Right atrium auricular region (tissue), 2 donors: ENCODE results near the gene MAGI1. TPM values are rescaled to one million over a fixed set of nuclear protein-coding genes. Genes with fewer than 3 reads are reported as not detected.

Source experiments
- DNase-seq: peaks from one replicate; pipeline ENCODE4 v3.0.0-alpha.2; 2019; ENCODE audit warnings: low spot score
- H3K27ac ChIP-seq, 2 donors: fragments of 200-600 bp; sonication (generic); 1 replicate in 1 of 2; 2 replicates in 1 of 2; pipeline ENCODE4 v1.5.1; 2016 to 2019
- H3K27me3 ChIP-seq, 2 donors: fragments of 200-600 bp; sonication (generic); one replicate each; pipeline versions ENCODE4 v1.5.1 to v1.6.0; 2017 to 2019
- H3K36me3 ChIP-seq: fragments of 200-600 bp; sonication (generic); one replicate; pipeline ENCODE4 v1.5.1; 2016
- H3K4me1 ChIP-seq, 2 donors: fragments of 200-600 bp; sonication (generic); one replicate each; pipeline versions ENCODE4 v1.5.1 to v1.6.0; 2017 to 2019
- H3K4me3 ChIP-seq, 2 donors: fragments of 200-600 bp; sonication (generic); 1 replicate in 1 of 2; 2 replicates in 1 of 2; pipeline ENCODE4 v1.5.1; 2017 to 2019; ENCODE audit warnings: mild to moderate bottlenecking in 1 of 2, moderate library complexity in 1 of 2
- H3K9me3 ChIP-seq, 2 donors: fragments of 200-600 bp; sonication (generic); one replicate each; pipeline ENCODE4 v1.5.1; 2019
- CTCF ChIP-seq, 2 donors: fragments of 200-600 bp; sonication (generic); IDR thresholded peaks; one replicate each; pipeline ENCODE4 v1.5.1; 2019; ENCODE audit warnings: antibody characterized with exemption in 2 of 2
- total RNA-seq, 2 donors: library from RNA; depleted of rRNA; stranded (reverse); fragments of >200 nt; gene quantifications; one replicate each; pipeline ENCODE4 v1.1.0, GENCODE V29; 2016

Gene MAGI1
- total RNA-seq, 2 donors from 2014 or later: 28.5 to 34.8 TPM

DNA sequence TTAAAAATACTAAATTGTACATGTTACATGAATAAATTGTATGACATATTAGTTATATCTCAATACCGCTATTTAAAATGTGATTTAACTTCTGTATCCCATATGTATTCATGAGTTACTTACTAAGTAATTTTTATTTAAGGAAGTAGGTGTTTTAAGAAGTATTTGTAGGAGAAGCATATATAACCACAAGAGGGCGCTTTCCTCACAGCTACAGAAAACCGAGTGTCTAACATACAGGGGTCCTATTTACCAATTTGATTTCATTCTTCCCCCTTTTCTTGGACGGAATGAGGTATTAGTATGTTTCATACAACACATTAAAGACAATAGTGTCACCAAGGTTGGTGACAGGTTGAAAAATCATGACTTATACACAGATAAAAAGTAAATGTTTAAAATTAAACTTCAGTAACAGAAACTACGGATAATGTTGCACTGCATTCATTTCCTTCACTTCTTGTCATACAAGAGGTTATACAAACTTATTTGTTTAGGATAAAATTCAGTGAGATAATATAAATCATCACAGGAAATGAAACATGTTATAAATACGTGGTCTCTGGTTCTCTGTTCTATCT is 253.6 kb downstream of the MAGI1 start:
- no peak for DNase-seq
- TF ChIP-seq CTCF (IDR thresholded peaks at IDR 0.05): peak; percentile 50 to 81

DNA sequence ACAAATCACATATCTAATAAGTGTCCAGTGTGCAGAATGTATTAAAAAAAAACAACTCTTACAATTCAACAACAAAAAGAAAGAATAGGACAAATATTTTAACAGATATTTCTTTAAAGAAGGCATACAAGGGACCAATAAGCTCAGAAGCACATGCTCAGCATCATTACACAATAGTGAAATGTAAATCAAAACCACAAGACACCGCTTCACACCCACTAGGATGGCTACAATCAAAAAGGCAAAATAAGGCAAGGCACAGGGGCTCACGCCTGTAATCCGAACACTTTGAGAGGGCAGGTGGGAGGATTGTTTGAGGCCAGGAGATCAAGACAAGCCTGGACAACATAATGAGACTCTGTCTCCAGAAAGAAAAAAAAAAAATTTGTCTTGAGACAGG is 255.6 kb downstream of the MAGI1 start:
- Histone ChIP-seq H3K4me3 (no peak overlapping the region), H3K9me3 (no peaks in the 10 kb centered on the region), H3K4me1 (peaks cover 0 to 11% of the 10 kb centered on the region in 2 donors), H3K36me3 (no peaks in the 10 kb centered on the region), H3K27ac (no peak overlapping the region), H3K27me3 (no peaks in the 10 kb centered on the region)
- DNase-seq: no peak
- TF ChIP-seq CTCF (IDR thresholded peaks at IDR 0.05): no peak

More for the DNA sequence above, 253.6 kb downstream of the MAGI1 start:
- peaks cover 0 to 11% of the 10 kb centered on the region in 2 donors for H3K4me1 ChIP-seq
- no peak overlapping the region for H3K27ac ChIP-seq
- H3K9me3 ChIP-seq: no peaks in the 10 kb centered on the region
- H3K27me3 ChIP-seq: no peaks in the 10 kb centered on the region
- H3K4me3 ChIP-seq: no peak overlapping the region
- H3K36me3 ChIP-seq: no peaks in the 10 kb centered on the region

GRCh38 chr3:65781594-65781993 is 257.1 kb downstream of the MAGI1 start:
- Histone ChIP-seq H3K4me3 (no peak overlapping the region), H3K9me3 (no peaks in the 10 kb centered on the region), H3K27ac (no peak overlapping the region), H3K4me1 (no peaks in the 10 kb centered on the region), H3K36me3 (no peaks in the 10 kb centered on the region), H3K27me3 (no peaks in the 10 kb centered on the region)
- no peak for DNase-seq
- no peak for TF ChIP-seq CTCF (IDR thresholded peaks at IDR 0.05)

DNA sequence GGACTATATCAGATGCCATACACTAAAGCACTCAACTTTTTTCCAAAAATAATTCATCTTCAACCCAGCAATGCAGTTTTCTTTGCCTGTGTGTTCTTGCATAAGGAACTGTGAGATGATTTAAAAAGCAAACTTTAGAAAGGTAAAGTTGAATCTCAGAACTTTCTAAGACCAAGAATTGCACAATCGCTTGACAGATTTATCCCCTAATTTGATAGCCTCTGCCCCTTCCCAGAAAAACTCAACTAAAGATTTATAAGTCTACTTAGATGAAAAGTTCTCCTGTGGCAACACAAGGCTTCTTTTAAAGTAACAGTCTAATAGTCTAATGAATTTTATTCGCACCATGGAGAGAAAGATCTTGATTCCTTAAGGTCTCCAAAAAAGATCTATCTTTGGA is 259.3 kb downstream of the MAGI1 start:
- H3K27me3 ChIP-seq: no peaks in the 10 kb centered on the region
- no peak overlapping the region for H3K27ac ChIP-seq
- no peaks in the 10 kb centered on the region for H3K4me1 ChIP-seq
- DNase-seq: no peak
- no peak overlapping the region for H3K4me3 ChIP-seq
- no peaks in the 10 kb centered on the region for H3K9me3 ChIP-seq
- no peak for TF ChIP-seq CTCF (IDR thresholded peaks at IDR 0.05)
- H3K36me3 ChIP-seq: no peaks in the 10 kb centered on the region

- Histone ChIP-seq H3K4me3 (no peak overlapping the region), H3K4me1 (no peaks in the 10 kb centered on the region), H3K9me3 (no peaks in the 10 kb centered on the region), H3K27me3 (no peaks in the 10 kb centered on the region), H3K36me3 (no peaks in the 10 kb centered on the region), H3K27ac (no peak overlapping the region)
- no peak for DNase-seq
- no peak for TF ChIP-seq CTCF (IDR thresholded peaks at IDR 0.05)
These were observed 259.8 kb downstream of the MAGI1 start for GRCh38 chr3:65778968-65779367.

DNA sequence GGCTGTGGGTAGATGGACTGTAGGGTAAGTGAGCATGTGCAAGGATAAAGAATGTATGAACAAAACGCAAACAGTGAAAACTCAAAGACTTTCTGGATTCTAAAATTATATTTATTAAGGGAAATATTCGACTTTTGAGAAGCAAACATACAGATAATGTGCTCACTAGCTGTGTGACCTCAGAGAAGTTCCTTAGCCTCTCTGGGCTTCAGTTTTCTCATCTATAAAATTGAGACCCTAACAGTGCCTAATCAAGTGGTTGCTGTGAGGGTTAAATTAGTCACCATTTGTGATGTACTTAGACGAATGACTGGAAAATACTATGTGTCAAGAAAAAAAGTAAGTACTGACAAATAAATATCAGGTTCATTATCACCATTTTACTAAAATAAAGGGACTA is 261.7 kb downstream of the MAGI1 start:
- Histone ChIP-seq H3K9me3 (no peaks in the 10 kb centered on the region), H3K4me3 (no peak overlapping the region)

More for the DNA sequence above, 261.7 kb downstream of the MAGI1 start:
- Histone ChIP-seq H3K4me1 (no peaks in the 10 kb centered on the region), H3K27ac (no peak overlapping the region), H3K27me3 (no peaks in the 10 kb centered on the region), H3K36me3 (no peaks in the 10 kb centered on the region)
- DNase-seq: no peak
- TF ChIP-seq CTCF (IDR thresholded peaks at IDR 0.05): no peak
